Calu3 (cell line): Measurements from ENCODE around the gene NPHP4. TPM values are rescaled to one million over a fixed set of nuclear protein-coding genes. Genes with fewer than 3 reads are reported as not detected.

Experiments
- BruUV-seq: library from RNA; stranded (reverse); fragments of 400-500 nt; replicated peaks from 2 replicates; lab custom pipeline; 2021; lab: Mats Ljungman, UMichigan
- CTCF ChIA-PET: fragments of 300-600 bp; sonication (Branson Sonifier 250); formaldehyde crosslinking; loops from one replicate; lab custom pipeline; 2022; ENCODE audit warnings: antibody characterized with exemption; lab: Charles Lee
- DNase-seq: peaks from one replicate; pipeline ENCODE4 v3.0.0; 2022
- H3K27ac Mint-ChIP-seq: one replicate; pipeline ENCODE4 v1.8.0; 2022; ENCODE audit warnings: mixed read lengths; ENCODE audit not compliant: unreplicated experiment
- H3K27me3 Mint-ChIP-seq: one replicate; pipeline ENCODE4 v1.8.0; 2022; ENCODE audit warnings: mixed read lengths; ENCODE audit not compliant: unreplicated experiment
- H3K36me3 Mint-ChIP-seq: one replicate; pipeline ENCODE4 v1.8.0; 2022; ENCODE audit warnings: mild to moderate bottlenecking, moderate library complexity, mixed read lengths; ENCODE audit not compliant: insufficient read depth, unreplicated experiment
- H3K4me1 Mint-ChIP-seq: one replicate; pipeline ENCODE4 v1.8.0; 2022; ENCODE audit warnings: mild to moderate bottlenecking, low read depth, mixed read lengths; ENCODE audit not compliant: unreplicated experiment
- H3K4me3 Mint-ChIP-seq: one replicate; pipeline ENCODE4 v1.8.0; 2022; ENCODE audit warnings: mild to moderate bottlenecking, low read depth, moderate library complexity, mixed read lengths; ENCODE audit not compliant: unreplicated experiment
- H3K9me3 Mint-ChIP-seq: one replicate; pipeline ENCODE4 v1.8.0; 2022; ENCODE audit warnings: low read depth, mixed read lengths; ENCODE audit not compliant: unreplicated experiment
- CTCF ChIP-seq: fragments of 200-600 bp; IDR thresholded peaks from one replicate; pipeline ENCODE4 v1.8.0; 2022; ENCODE audit warnings: antibody characterized with exemption; ENCODE audit not compliant: unreplicated experiment
- intact Hi-C: fragments of 100-400 bp; cut with micrococcal nuclease; formaldehyde crosslinking; loops from one replicate; pipeline ENCODE4 v1.10.0; 2022; ENCODE audit not compliant: unreplicated experiment
- total RNA-seq: library from RNA; stranded (reverse); gene quantifications from 2 replicates; pipeline ENCODE4 v1.2.3, GENCODE V29; 2022

The NPHP4 gene
- total RNA-seq, 1 experiment from 2014 or later = 11.1 TPM

- intact Hi-C loops = no loop called here
- Mint-ChIP-seq H3K27me3 (no peaks in the 10 kb centered on the region), H3K4me3 (no peak overlapping the region), H3K27ac (no peak overlapping the region), H3K4me1 (no peaks in the 10 kb centered on the region), H3K36me3 (peaks cover 13% of the 10 kb centered on the region), H3K9me3 (no peaks in the 10 kb centered on the region)
- CTCF ChIA-PET = no interaction called here
- BruUV-seq = no TSS peak
- TF ChIP-seq CTCF = no peak
- DNase-seq = no peak
Observed at GRCh38 chr1:5997316-5997715, 5.1 kb upstream of the NPHP4 start.

GRCh38 chr1:5996641-5997270 is 4.5 kb upstream of the NPHP4 start:
- DNase-seq = no peak
- Mint-ChIP-seq H3K9me3 (no peaks in the 10 kb centered on the region), H3K4me3 (no peak overlapping the region), H3K36me3 (peaks cover 19% of the 10 kb centered on the region), H3K4me1 (no peaks in the 10 kb centered on the region), H3K27me3 (no peaks in the 10 kb centered on the region), H3K27ac (no peak overlapping the region)
- CTCF ChIA-PET = no interaction called here
- no peak for TF ChIP-seq CTCF
- no TSS peak for BruUV-seq
- intact Hi-C loops = no loop called here

GRCh38 chr1:5995871-5996630 is 3.8 kb upstream of the NPHP4 start:
- Mint-ChIP-seq H3K9me3 (no peaks in the 10 kb centered on the region), H3K27ac (no peak overlapping the region), H3K4me1 (no peaks in the 10 kb centered on the region), H3K27me3 (no peaks in the 10 kb centered on the region), H3K4me3 (no peak overlapping the region), H3K36me3 (peaks cover 24% of the 10 kb centered on the region)
- no TSS peak for BruUV-seq
- no peak for TF ChIP-seq CTCF
- CTCF ChIA-PET = no interaction called here
- DNase-seq = no peak
- intact Hi-C loops = no loop called here

GRCh38 chr1:5994713-5995621 is 2.7 kb upstream of the NPHP4 start:
- no peaks in the 10 kb centered on the region for H3K4me1 Mint-ChIP-seq
- peaks cover 27% of the 10 kb centered on the region for H3K36me3 Mint-ChIP-seq
- H3K9me3 Mint-ChIP-seq = no peaks in the 10 kb centered on the region
- CTCF ChIA-PET = no interaction called here
- TF ChIP-seq CTCF = no peak
- H3K27me3 Mint-ChIP-seq = no peaks in the 10 kb centered on the region
- DNase-seq = no peak
- no peak overlapping the region for H3K27ac Mint-ChIP-seq
- intact Hi-C loops = no loop called here
- no TSS peak for BruUV-seq
- no peak overlapping the region for H3K4me3 Mint-ChIP-seq
